ENCODE results near the gene CLNK.

Gene CLNK, protein sequence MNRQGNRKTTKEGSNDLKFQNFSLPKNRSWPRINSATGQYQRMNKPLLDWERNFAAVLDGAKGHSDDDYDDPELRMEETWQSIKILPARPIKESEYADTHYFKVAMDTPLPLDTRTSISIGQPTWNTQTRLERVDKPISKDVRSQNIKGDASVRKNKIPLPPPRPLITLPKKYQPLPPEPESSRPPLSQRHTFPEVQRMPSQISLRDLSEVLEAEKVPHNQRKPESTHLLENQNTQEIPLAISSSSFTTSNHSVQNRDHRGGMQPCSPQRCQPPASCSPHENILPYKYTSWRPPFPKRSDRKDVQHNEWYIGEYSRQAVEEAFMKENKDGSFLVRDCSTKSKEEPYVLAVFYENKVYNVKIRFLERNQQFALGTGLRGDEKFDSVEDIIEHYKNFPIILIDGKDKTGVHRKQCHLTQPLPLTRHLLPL

DNA sequence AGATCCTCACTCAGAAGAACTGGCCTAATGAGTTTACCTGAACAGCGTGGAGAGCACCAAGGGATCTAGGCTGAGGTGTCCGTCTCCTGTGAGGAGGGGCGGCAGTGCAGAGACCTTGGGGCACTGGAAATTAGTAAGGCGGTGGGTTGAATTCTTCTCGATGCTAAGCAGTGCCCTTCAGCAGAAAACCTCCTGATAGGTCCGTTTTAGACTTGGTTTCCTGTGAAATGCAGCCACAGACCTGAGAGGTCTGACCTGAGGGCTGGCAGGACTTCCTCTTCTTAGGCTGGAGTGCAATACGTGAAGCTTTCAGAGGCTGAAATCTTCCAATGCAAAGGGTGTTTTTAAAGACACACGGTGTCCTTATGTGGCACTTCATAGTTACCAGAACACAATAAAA is at the start of gene CLNK:
TSS of gene CLNK (minus strand) at position 138 of the 400 bp plus-strand sequence. CDS start 16,899 bp downstream, outside the sequence.
- FAIRE-seq (no peak), DNase-seq (ENCODE audit: insufficient read length, low spot score) (no peak)
- TF ChIP-seq POLR2A (IDR thresholded peaks at IDR 0.05; ENCODE audit: low read depth, low read length), result no peak

DNA sequence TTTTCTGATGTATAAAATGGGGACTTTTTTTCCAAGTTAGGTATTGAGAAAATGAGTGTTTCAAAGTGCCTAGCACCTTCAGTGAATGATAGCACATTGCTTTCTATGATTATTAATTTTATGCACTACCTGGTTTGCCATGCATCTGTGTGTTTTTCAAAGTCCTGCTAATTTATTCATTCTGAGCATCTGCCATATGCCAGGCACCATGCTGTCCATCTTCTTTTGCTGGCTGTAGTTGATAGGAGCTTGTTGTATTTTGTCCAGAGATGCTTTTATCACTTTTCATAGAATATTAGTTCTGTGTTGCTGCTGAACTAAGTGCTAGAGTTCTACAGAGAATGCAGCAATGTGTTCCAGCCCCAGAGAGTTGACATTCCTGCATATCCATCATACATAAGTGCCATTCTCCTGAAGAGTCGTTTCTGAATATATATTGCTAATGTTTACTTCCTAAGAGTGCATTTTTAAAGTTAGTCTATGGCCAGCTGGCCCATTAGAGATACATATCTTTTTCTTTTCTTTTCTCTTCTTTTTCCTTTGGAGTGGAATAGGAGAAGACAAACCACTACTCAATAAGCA is 49.0 kb upstream of the CLNK start:
- no peak for TF ChIP-seq POLR2A (IDR thresholded peaks at IDR 0.05; ENCODE audit: low read depth, low read length)
- DNase-seq (ENCODE audit: insufficient read length, low spot score) (no peak), FAIRE-seq (no peak)

DNA sequence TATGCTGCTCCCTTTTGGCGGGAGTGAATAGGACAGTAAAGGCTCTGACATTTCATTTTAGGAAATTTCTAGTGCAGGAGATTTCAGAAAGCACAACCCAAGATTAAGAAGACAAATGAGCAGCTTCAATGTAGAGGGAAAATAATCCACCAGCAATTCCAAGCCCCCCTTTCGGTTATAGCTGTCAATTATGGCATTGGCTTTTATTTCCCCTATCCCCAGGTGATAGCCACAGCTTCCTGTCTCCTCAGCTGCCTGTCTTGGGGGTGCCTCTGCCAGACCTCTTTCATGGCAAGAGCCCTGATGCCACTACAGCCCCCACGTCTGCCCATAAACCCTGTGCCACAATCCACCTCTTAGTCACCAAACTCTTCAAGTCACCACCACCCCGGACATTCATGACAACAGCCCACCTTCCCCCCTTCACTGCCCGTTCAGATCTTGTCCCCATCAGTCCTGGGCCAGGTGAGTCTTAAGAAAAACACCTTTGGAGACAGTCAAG is 48.4 kb upstream of the CLNK start:
- FAIRE-seq (no peak), DNase-seq (ENCODE audit: insufficient read length, low spot score) (no peak)
- no peak for TF ChIP-seq POLR2A (IDR thresholded peaks at IDR 0.05; ENCODE audit: low read depth, low read length)

DNA sequence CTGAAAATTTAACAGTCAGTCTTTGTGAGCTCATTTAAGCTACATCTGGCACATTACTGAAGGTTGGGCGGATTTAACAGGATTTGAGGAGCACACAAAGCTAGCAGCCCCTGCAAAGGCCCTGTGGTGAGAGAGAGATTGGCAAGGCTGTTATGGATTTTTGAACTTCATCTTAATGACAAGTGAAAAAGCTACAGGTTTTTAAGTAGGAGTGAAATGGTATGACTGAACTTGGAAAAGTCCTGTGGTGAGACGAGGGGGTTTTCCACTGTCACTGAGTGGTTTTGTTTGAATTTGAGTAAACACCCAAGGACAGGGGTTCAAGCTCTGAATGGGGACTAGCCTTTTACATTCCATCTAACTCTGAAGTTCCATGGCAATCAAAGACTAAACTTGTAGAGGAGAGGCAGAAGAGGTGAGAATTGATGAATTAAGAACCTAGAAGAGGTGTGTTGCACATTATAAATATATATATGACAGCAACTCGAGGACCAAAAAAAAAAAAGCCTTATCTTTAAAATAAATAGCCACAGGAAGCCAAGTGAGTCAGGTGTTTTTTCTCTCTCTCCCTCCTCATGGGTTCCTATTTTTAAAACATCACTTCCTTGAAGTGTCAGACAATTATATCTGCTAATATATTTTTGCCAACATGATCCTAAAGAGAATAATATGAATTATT is 47.8 kb upstream of the CLNK start:
- no peak for TF ChIP-seq POLR2A (IDR thresholded peaks at IDR 0.05; ENCODE audit: low read depth, low read length)
- DNase-seq (ENCODE audit: insufficient read length, low spot score), result no peak
- no peak for FAIRE-seq

DNA sequence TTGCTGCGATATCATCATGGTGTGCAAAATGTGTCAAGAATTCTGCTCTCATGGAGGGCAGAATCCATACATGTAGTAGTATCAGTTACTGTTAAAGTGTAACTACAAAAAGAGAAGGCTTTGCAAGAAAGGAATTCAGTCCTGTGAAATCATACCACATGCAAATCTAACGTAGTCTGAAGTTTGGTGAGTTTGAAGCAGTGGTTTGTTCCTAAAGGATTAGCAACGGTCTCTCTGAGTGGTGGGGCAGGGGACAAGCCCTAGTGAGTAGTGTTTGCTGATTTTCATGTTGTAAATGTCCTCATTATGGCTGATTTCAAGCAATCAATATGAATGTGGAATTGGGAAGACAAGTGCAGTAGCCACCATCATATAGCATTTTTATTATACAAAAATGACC is 47.1 kb upstream of the CLNK start:
- no peak for FAIRE-seq
- DNase-seq (ENCODE audit: insufficient read length, low spot score), result no peak
- no peak for TF ChIP-seq POLR2A (IDR thresholded peaks at IDR 0.05; ENCODE audit: low read depth, low read length)

DNA sequence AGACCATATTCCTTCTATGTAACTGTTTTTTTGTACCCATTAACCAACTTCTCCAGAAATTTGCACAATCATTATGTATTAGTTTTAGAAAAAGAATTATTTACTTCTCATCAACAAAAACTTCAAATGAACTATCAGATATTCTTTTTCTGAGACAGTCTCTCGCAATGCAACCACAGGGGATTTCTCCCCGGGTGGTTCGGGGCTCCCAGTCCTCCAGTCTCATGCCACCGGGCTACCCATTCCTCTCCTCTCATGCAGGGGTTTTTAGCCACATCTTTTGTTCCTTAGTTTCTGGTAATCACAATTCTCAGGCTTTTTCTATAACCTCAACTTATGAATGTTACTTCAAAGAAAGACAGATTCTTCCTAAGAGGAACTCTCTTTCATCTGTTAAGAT is 46.6 kb upstream of the CLNK start:
- FAIRE-seq (no peak), DNase-seq (ENCODE audit: insufficient read length, low spot score) (no peak)
- TF ChIP-seq POLR2A (IDR thresholded peaks at IDR 0.05; ENCODE audit: low read depth, low read length), result no peak

DNA sequence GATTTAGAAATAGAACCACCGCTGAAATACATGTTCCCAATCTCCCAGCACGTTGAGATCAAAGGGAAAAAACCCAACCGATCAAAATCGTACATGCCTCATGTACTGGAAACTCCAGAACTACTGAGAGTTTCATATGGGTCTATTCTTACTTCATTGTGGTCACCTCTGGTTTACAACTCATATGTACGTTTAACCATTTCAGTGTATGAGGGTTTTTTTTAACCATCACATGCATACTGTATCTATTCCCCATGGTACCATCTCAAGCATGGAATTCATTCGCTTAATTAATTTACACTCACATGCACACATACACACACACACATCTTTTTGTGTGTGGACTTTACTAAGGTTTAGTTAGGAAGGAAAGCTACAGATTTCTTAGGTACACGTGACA is 46.0 kb upstream of the CLNK start:
- TF ChIP-seq POLR2A (IDR thresholded peaks at IDR 0.05; ENCODE audit: low read depth, low read length), result no peak
- DNase-seq (ENCODE audit: insufficient read length, low spot score) (no peak), FAIRE-seq (no peak)

DNA sequence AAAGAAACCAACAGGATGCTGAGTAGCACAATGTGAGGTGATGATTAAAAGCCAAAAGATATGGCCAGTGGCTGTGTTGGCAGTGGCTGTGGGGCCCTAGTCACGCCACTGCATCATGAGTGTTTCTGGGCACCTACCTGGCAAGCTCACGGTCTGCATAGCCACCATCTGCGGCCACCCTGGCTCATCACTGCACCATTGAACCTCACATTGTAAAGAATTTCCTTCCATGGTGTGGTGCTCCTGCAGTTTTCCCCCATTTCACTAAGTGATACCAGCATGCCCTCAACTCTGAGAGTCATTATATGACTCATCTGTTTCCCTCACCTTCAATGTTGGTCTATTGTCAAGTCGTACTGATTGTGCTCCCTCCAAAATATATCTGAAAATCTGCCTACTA is 45.5 kb upstream of the CLNK start:
- TF ChIP-seq POLR2A (IDR thresholded peaks at IDR 0.05; ENCODE audit: low read depth, low read length), result no peak
- FAIRE-seq (no peak), DNase-seq (ENCODE audit: insufficient read length, low spot score) (no peak)

DNA sequence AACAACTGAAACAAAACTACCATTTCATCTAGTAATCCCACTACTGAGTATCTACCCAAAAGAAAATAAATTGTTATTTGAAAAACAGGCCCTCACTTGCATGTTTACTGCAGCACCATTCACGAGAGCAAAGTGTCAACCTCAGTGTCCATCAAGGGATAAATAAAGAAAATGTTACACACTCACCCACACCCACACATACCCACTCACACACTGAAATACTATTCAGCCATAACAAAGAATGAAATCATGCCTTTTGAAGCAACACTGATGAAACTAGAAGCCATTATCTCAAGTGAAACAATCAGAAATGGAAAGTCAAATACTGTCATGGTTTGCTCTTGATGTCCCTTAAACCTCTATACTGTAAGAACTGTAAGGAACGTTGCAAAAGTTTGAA is 44.8 kb upstream of the CLNK start:
- DNase-seq (ENCODE audit: insufficient read length, low spot score) (no peak), FAIRE-seq (no peak)
- TF ChIP-seq POLR2A (IDR thresholded peaks at IDR 0.05; ENCODE audit: low read depth, low read length), result no peak

DNA sequence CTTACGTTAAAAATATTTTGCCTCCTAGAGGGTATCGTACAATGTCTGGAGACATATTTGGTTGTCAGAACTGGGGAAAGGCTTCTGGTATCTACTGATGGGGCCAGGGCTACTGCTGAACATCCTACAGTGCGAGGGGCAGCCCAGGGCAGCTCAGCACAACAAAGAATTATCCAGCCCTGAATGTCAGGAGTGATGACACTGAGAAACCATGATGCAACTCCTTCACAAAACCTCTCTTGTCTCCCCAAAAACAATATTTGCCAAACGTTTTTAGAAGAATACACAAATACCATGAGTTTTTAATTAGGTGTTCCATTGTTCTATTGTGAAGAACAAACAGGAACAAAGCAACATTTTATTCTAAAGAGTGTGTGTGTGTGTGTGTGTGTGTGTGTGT is 43.4 kb upstream of the CLNK start:
- no peak for TF ChIP-seq POLR2A (IDR thresholded peaks at IDR 0.05; ENCODE audit: low read depth, low read length)
- DNase-seq (ENCODE audit: insufficient read length, low spot score) (no peak), FAIRE-seq (no peak)

DNA sequence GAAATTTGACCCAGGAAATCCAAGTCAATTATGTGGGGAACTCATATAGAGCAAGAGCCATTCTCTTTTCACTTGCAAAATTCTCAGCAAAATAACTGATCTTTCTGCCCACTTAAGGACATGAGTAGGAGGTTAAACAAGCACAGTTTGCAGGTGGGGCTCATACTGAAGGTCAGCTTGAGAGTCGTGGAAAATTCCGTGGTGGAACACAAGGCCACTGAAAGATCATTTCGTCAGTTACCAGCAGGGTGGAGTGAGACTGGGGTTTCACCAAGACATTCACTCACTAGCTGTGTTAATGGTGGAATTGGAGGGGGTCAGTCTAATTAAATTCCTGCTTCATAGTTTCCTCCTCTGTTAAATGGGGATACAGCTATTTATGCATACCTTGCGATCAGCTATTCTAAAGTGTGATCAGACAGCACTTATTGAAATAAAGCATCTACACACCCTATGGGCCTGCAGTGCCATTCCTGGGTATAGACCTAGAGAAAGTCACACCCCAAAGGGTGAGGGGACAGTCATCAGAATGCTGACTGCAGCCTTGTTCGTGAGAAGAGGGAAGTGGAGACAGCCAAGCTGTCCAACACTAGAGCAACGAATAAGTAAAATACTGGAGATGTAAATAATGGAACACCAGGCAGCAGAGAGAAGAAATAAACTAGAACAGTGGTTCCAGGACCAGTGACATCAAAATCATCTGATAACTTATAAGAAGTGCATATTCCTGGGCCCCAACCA is 42.7 kb upstream of the CLNK start:
- DNase-seq (ENCODE audit: insufficient read length, low spot score) (no peak), FAIRE-seq (no peak)
- no peak for TF ChIP-seq POLR2A (IDR thresholded peaks at IDR 0.05; ENCODE audit: low read depth, low read length)

DNA sequence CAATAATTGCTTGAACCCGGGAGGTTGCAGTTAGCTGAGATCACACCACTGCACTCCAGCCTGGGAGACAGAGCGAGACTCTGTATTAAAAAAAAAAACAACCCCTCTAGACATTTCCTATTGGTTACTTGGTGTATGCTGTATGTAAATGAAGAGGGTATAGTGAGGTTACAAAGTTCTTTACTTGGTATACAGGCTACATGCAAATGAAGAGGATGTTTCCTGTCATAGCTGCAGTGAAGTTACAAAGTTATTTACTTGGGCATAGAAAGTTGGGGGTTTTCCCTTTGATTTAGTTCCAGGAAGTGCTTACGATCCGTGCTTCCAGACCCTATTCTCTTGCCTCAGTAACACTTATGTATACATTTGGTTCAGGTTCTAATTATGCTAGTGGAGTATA is 38.4 kb upstream of the CLNK start:
- FAIRE-seq, result no peak
- no peak for TF ChIP-seq POLR2A (IDR thresholded peaks at IDR 0.05; ENCODE audit: low read depth, low read length)
- no peak for DNase-seq (ENCODE audit: insufficient read length, low spot score)

DNA sequence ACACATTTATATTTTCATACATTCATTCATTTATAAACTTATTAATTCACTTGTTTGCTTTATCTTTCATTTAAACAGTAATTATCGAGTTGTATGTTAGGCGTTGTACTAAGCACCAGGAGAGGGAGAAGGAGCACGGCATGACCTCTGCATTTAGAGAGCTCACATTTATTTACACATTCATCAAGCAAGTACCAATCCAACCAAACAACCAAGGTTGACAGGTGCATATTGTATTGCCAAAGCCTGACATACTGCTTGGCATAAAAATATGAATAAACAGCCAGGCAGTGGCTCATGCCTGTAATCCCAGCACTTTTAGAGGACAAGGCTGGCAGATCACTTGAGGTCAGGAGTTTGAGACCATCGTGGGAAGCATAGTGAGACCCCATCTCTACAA is 37.0 kb upstream of the CLNK start:
- DNase-seq (ENCODE audit: insufficient read length, low spot score) (no peak), FAIRE-seq (no peak)
- TF ChIP-seq POLR2A (IDR thresholded peaks at IDR 0.05; ENCODE audit: low read depth, low read length), result no peak

DNA sequence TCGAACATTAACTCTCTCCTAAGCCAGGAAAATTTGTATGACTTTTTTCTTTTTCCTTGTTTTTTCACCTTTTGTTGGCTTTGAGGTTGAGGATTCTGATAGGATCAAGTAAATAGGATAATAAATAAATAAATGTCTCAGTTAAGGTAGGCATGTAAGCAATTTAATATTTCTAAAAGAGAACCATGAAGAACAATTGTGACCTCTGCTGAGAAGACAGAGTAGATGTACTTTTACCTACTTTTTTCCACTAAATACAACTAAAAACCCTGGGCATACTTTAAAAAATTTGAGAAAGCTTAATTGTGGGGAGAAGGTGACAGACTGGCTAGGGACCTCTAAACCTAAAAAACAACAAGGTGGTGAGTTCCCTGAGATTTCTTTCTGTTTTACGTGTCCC is 31.6 kb upstream of the CLNK start:
- FAIRE-seq (no peak), DNase-seq (ENCODE audit: insufficient read length, low spot score) (no peak)
- no peak for TF ChIP-seq POLR2A (IDR thresholded peaks at IDR 0.05; ENCODE audit: low read depth, low read length)

All from H54 (cell line).